HG02943 (cell line): ENCODE data around the gene INAVA.
"Not testable (repeated sequence)": the region's sequence is repeated elsewhere in the genome, so short reads cannot be mapped to it uniquely, and the experiment has no call there.

ENCODE experiments used
- ATAC-seq: cut with Tn5 transposase; IDR thresholded peaks from one replicate; pipeline ENCODE4 v1.9.1; 2021; ENCODE audit warnings: mild to moderate bottlenecking, low read depth, moderate library complexity; ENCODE audit not compliant: unreplicated experiment

The INAVA gene

GRCh38 chr1:200916152-200916551, 21.5 kb downstream of the INAVA start:
- ATAC-seq, result no peak

- no peak for ATAC-seq
Observed at GRCh38 chr1:200916681-200917080, 22.0 kb downstream of the INAVA start.

GRCh38 chr1:200917291-200917817, 22.7 kb downstream of the INAVA start:
- no peak for ATAC-seq

- no peak for ATAC-seq
Observed at GRCh38 chr1:200918006-200918405, 23.3 kb downstream of the INAVA start.

GRCh38 chr1:200919386-200919785, 24.7 kb downstream of the INAVA start:
- no peak for ATAC-seq

- no peak for ATAC-seq
Observed at GRCh38 chr1:200921571-200922110, 26.9 kb downstream of the INAVA start.

GRCh38 chr1:200922406-200922805, 27.7 kb downstream of the INAVA start:
- no peak for ATAC-seq

GRCh38 chr1:200923601-200924000, 28.9 kb downstream of the INAVA start:
- no peak for ATAC-seq

GRCh38 chr1:200925831-200926230, 31.1 kb downstream of the INAVA start:
- ATAC-seq, result no peak

GRCh38 chr1:200929530-200930278, 35.0 kb downstream of the INAVA start:
- no peak for ATAC-seq

GRCh38 chr1:200930285-200930684, 35.6 kb downstream of the INAVA start:
- not testable (repeated sequence) for ATAC-seq

GRCh38 chr1:200931776-200932175, 37.1 kb downstream of the INAVA start:
- ATAC-seq, result no peak

GRCh38 chr1:200934676-200935245, 40.1 kb downstream of the INAVA start:
- no peak for ATAC-seq

GRCh38 chr1:200935286-200935962, 40.7 kb downstream of the INAVA start:
- not testable (repeated sequence) for ATAC-seq

GRCh38 chr1:200938955-200939354, 44.3 kb downstream of the INAVA start:
- no peak for ATAC-seq

GRCh38 chr1:200945111-200945510, 50.4 kb downstream of the INAVA start:
- no peak for ATAC-seq

- ATAC-seq, result no peak
Observed at GRCh38 chr1:200947059-200947566, 52.4 kb downstream of the INAVA start.

GRCh38 chr1:200949626-200950025, 54.9 kb downstream of the INAVA start:
- no peak for ATAC-seq

GRCh38 chr1:200951016-200951415, 56.3 kb downstream of the INAVA start:
- ATAC-seq, result no peak

GRCh38 chr1:200954434-200954833, 59.7 kb downstream of the INAVA start:
- no peak for ATAC-seq

- ATAC-seq, result no peak
Observed at GRCh38 chr1:200958597-200958996, 63.9 kb downstream of the INAVA start.
